Measurements from ENCODE around the gene AOC1.

Gene AOC1

GRCh38 chr7:150835702-150836280 is 16.5 kb upstream of the AOC1 start:
- no peak for DNase-seq

GRCh38 chr7:150838965-150839650 is 13.2 kb upstream of the AOC1 start:
- no peak for DNase-seq

DNA sequence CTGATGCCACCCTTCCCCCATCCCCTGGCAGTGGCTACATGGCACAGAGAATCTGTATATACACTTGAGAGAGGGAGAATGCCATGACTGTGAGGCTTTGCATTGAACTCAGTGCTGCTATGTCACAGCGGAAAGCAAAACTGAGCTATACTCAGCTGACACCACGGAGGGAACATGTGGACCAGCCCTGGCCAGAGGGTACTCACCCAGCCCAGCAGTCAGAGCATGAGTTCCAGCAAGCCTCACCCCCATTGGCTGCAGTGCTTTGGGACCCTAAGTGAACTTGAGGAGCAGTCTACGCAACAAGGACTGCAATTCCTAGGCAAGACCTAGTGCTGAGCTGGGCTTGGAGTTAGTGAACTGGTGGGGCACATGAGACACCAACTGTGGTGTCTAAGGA is 10.3 kb upstream of the AOC1 start:
- DNase-seq, result no peak

DNA sequence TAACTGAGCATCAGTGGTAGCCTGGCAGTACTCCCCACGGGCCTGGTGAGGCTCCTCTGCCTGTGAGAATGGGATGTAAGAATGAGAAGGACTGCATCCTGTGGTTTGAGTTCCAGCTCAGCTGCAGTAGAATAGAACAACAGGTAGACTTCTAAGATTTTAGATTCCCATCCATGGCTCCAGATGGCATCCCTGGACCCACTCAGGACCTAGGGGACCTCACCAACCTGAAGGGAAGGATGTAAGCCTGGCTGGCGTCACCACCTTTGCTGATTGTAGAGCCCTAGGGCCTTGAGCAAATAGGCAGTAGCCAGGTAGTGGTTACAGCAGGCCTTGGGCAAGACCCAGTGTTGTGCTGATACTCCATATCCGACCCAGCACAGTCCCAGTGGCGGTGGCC is 9.6 kb upstream of the AOC1 start:
- no peak for DNase-seq

DNA sequence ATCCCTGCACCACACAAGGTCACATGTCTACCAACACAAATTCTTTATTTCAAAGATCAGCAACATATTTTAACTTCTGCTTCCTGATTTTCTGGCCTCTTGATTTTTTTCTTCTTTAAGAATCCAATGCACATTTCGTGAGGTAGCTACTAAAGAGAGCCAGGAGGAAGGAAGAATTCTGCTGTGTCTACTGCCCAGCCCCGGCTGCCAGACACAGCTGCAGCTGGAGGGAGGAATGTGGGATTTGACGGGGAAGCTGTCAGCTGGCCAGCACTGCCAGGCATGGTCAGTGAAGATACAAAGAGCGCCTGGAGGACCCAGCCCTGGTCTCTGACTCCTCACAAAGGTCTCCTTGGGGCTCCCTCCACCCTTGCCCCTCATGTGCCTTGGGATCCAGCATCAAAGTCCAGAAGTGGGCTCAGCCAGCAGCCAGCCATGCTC is 6.9 kb upstream of the AOC1 start:
- DNase-seq, result no peak

GRCh38 chr7:150846291-150847115 is 5.8 kb upstream of the AOC1 start:
- no peak for DNase-seq

- no peak for DNase-seq
Observed at GRCh38 chr7:150847536-150847935, 4.8 kb upstream of the AOC1 start.

DNA sequence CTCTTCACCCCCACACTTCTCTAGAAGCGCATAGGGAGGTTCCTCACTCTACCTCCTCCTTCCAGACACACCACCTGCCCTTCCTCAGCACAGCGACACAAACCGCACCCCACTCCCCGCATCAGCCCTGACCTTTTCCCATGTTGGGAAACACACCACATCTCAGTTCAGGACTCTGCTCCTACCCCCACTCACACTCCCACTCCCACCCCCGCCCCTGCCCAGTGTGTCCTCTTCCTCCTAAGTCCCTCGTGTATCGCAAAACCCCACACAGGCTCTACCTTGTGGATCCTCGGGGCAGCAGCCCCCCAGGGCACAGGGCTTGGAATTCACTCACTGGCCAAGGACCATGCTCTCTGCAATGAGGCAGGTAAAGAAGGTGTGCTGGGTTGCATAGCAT is 4.2 kb upstream of the AOC1 start:
- DNase-seq, result no peak

GRCh38 chr7:150848561-150849115 is 3.7 kb upstream of the AOC1 start:
- DNase-seq, result no peak

DNA sequence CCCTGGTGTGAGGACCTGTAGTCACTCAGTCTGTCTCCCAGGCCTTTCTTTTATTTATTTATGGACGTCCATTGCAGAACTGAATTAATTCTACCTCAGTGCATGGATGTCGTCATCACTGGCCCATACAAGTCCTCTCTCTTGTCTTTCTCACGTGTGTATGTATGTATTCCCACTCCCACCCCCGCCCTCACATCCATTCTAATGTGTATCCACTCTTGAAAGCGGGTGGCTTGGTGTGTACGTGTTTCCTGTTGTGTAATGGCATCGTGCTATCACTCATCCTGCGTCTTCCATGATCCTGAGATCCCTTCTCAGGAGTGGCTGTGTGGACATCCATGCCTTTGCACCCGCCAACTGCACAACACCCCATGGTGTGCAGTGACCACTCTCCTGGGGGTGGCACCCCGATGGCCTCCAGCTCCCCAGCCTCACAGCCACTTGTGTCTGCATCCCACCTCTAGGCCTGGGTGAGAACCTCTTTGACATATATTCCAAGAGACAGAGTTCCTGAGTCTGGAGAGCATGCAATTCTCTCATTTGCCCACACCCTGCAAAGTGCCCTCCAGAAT is 3.0 kb upstream of the AOC1 start:
- DNase-seq, result no peak

GRCh38 chr7:150850273-150850672 is 2.0 kb upstream of the AOC1 start:
- DNase-seq, result no peak

- no peak for DNase-seq
Observed at GRCh38 chr7:150851492-150852370, 586 bp upstream of the AOC1 start.

DNA sequence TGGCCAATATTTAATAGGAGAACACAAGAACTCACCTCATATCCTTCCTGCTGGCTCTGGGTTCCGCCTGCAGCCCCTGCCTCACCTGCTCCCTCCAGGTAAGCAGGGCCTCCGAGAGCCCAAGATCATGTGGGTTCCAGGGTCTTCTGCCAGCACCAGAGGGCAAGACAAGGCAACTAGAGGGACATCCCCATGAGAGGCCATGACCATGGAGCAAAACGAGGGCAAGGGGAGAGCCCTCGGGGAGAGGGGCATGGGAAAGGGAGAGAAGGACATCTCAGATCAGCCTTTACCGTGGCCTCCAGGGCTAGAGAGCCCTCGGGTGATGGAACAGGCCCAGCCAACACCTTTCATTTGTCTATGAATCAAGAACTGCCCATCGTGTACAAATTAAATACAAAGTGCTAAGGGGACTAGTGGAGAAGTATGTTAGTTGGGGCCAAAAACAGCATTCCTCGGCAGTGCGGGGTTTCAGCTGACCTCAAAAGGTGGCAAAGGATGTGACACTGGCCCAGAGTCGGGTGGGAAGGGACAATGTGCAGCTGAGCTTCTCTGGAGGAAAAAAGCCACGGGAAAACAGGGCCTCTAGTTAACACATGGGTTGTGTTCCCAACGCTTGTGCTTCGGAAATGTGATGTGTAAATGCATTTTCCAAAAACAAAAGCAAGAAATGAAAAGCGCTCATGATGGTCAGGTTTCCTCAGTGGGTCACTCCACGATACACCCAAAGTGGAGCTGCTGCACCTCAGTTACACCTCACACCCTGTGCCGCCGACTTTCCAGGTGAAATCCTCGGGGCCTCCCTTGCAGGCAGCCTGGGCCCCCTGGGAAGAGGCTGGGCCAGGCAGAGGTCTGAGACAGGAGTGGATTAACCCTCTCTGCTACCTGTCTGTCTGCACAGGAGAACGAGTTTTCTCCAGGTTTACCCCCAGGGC is 2.0 kb downstream of the AOC1 start:
- no peak for DNase-seq

- DNase-seq, result no peak
Observed at GRCh38 chr7:150855046-150855445, 2.7 kb downstream of the AOC1 start.

GRCh38 chr7:150855476-150856302 is 3.4 kb downstream of the AOC1 start:
- no peak for DNase-seq

DNA sequence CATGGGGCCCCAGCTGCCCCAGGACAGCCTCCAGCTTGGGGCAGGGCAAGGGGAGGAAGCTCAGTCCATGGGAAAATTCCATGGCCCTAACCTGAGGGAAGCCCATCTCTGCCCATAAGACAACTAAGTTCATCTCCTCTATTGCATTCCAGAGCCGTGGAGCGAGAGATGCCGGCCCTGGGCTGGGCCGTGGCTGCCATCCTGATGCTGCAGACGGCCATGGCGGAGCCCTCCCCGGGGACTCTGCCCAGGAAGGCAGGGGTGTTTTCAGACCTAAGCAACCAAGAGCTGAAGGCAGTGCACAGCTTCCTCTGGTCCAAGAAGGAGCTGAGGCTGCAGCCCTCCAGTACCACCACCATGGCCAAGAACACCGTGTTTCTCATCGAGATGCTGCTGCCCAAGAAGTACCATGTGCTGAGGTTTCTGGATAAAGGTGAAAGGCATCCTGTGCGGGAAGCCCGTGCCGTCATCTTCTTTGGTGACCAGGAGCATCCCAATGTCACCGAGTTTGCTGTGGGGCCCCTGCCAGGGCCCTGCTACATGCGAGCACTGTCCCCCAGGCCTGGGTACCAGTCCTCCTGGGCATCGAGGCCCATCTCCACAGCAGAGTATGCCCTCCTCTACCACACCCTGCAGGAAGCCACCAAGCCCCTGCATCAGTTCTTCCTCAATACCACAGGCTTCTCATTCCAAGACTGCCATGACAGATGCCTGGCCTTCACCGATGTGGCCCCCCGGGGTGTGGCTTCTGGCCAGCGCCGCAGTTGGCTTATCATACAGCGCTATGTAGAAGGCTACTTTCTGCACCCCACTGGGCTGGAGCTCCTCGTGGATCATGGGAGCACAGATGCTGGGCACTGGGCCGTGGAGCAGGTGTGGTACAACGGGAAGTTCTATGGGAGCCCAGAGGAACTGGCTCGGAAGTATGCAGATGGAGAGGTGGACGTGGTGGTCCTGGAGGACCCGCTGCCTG is 4.3 kb downstream of the AOC1 start:
- no peak for DNase-seq

DNA sequence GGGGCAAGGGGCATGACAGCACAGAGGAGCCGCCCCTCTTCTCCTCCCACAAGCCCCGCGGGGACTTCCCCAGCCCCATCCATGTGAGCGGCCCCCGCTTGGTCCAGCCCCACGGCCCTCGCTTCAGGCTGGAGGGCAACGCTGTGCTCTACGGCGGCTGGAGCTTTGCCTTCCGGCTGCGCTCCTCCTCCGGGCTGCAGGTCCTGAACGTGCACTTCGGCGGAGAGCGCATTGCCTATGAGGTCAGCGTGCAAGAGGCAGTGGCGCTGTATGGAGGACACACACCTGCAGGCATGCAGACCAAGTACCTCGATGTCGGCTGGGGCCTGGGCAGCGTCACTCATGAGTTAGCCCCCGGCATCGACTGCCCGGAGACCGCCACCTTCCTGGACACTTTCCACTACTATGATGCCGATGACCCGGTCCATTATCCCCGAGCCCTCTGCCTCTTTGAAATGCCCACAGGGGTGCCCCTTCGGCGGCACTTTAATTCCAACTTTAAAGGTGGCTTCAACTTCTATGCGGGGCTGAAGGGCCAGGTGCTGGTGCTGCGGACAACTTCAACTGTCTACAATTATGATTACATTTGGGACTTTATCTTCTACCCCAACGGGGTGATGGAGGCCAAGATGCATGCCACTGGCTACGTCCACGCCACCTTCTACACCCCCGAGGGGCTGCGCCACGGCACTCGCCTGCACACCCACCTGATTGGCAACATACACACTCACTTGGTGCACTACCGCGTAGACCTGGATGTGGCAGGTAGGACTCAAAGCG is 5.1 kb downstream of the AOC1 start:
- DNase-seq, result no peak
